Body of pancreas (tissue), 4 donors: Measurements from ENCODE around the gene AGBL4. TPM values are rescaled to one million over a fixed set of nuclear protein-coding genes. Genes with fewer than 3 reads are reported as not detected.

Source experiments
- ATAC-seq: fragments of 150-250 bp; one replicate; pipeline ENCODE4 v1.9.1; 2016
- DNase-seq, 4 donors: peaks; one replicate each; pipeline ENCODE4 v3.0.0-alpha.2; 2019
- H3K27ac ChIP-seq, 4 donors: fragments of 200-600 bp; sonication (generic); 1 replicate in 3 of 4; 2 replicates in 1 of 4; pipeline versions ENCODE4 v1.5.1 to v1.6.1; 2016 to 2019; ENCODE audit warnings: mild to moderate bottlenecking in 1 of 4, mixed read lengths in 1 of 4, moderate library complexity in 1 of 4
- H3K27me3 ChIP-seq, 2 donors: fragments of 200-600 bp; sonication (generic); one replicate each; pipeline ENCODE4 v1.6.0; 2016; ENCODE audit warnings: mild to moderate bottlenecking in 1 of 2
- H3K36me3 ChIP-seq, 2 donors: fragments of 200-600 bp; sonication (generic); replicated peaks in 1 of 2; 2 replicates each; pipeline ENCODE4 v1.5.1; 2016; ENCODE audit warnings: low read depth in 2 of 2; ENCODE audit not compliant: insufficient read depth in 1 of 2
- H3K4me1 ChIP-seq: fragments of 200-600 bp; sonication (generic); one replicate; pipeline ENCODE4 v1.6.0; 2016
- H3K4me3 ChIP-seq, 2 donors: fragments of 200-600 bp; sonication (generic); 1 replicate in 1 of 2; 2 replicates in 1 of 2; pipeline ENCODE4 v1.5.1; 2016 to 2019
- H3K9me3 ChIP-seq, 3 donors: fragments of 200-600 bp; sonication (generic); 1 replicate in 2 of 3; 2 replicates in 1 of 3; pipeline ENCODE4 v1.5.1; 2016
- POLR2A ChIP-seq, 3 donors: fragments of 450-650 bp; IDR thresholded peaks; one replicate each; pipeline ENCODE4 v1.6.1; 2016; ENCODE audit warnings: antibody characterized with exemption in 3 of 3, mild to moderate bottlenecking in 2 of 3
- WGBS, 2 donors: methylation state at CpG; one replicate each; pipeline ENCODE4 v1.1.5; 2017; 5-methylcytosine and 5-hydroxymethylcytosine counted together
- intact Hi-C: fragments of 100-400 bp; cut with DNase I; formaldehyde crosslinking; loops from one replicate; pipeline ENCODE4 v1.15.1; 2023
- total RNA-seq, 2 donors: library from RNA; depleted of rRNA; stranded (reverse); fragments of >200 nt; gene quantifications; one replicate each; pipeline ENCODE4 v1.1.0, GENCODE V29; 2016
- TF ChIP-seq, protein P1 (sequence below), 7 experiments: fragments of 450-650 bp in 4 of 7; fragments of 200-600 bp in 3 of 7; sonication (generic) in 3 of 7; IDR thresholded peaks; one replicate each; pipeline ENCODE4 v1.5.1; 2016 to 2019; ENCODE audit warnings: antibody characterized with exemption in 7 of 7

The AGBL4 gene
- total RNA-seq, 2 donors from 2014 or later, result 0.33 to 0.78 TPM

GRCh38 chr1:48999321-48999720 is 1024.4 kb downstream of the AGBL4 start:
- Histone ChIP-seq H3K9me3 (no peaks in the 10 kb centered on the region), H3K27ac (no peak overlapping the region), H3K36me3 (no peaks in the 10 kb centered on the region), H3K27me3 (no peaks in the 10 kb centered on the region), H3K4me1 (no peaks in the 10 kb centered on the region), H3K4me3 (no peak overlapping the region)
- DNase-seq (no peak), ATAC-seq (no peak)
- WGBS, 2 donors, result 42% methylated on average over 3 of the region's 3 CpGs
- TF ChIP-seq POLR2A (IDR thresholded peaks at IDR 0.05), result no peak
- TF ChIP-seq, protein P1, sequence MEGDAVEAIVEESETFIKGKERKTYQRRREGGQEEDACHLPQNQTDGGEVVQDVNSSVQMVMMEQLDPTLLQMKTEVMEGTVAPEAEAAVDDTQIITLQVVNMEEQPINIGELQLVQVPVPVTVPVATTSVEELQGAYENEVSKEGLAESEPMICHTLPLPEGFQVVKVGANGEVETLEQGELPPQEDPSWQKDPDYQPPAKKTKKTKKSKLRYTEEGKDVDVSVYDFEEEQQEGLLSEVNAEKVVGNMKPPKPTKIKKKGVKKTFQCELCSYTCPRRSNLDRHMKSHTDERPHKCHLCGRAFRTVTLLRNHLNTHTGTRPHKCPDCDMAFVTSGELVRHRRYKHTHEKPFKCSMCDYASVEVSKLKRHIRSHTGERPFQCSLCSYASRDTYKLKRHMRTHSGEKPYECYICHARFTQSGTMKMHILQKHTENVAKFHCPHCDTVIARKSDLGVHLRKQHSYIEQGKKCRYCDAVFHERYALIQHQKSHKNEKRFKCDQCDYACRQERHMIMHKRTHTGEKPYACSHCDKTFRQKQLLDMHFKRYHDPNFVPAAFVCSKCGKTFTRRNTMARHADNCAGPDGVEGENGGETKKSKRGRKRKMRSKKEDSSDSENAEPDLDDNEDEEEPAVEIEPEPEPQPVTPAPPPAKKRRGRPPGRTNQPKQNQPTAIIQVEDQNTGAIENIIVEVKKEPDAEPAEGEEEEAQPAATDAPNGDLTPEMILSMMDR (IDR thresholded peaks at IDR 0.05), result no peak
- intact Hi-C loops, result no loop called here

DNA sequence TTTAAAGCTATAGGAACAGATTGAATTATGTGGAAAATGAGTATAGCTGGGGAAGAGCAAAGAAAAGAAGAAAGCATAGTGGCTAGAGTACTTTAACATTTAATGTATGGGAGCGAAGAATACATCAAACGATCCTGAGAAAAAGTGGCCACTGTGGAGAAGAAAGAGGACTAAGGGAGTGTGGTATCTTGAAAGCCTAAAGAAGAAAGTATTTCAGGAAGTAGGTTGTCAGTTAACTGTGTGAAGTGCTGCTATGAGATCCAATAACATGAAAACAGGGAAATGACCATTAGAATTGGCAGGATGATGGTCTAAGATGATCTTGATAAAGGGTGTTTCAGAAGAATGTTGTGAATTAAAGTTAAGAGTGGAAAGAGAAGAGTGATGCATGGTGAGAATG is 1027.4 kb downstream of the AGBL4 start:
- TF ChIP-seq POLR2A (IDR thresholded peaks at IDR 0.05), result no peak
- TF ChIP-seq, protein P1 (IDR thresholded peaks at IDR 0.05), result no peak
- WGBS, 2 donors, result 73 to 85% methylated on average over 2 of the region's 2 CpGs
- H3K9me3 ChIP-seq, result peaks cover 0 to 10% (median 0%) of the 10 kb centered on the region in 3 donors
- H3K36me3 ChIP-seq, result no peaks in the 10 kb centered on the region
- intact Hi-C loops, result no loop called here
- DNase-seq (no peak), ATAC-seq (no peak)
- H3K4me1 ChIP-seq, result no peaks in the 10 kb centered on the region
- H3K27me3 ChIP-seq, result no peaks in the 10 kb centered on the region
- no peak overlapping the region for H3K27ac ChIP-seq
- H3K4me3 ChIP-seq, result no peak overlapping the region

DNA sequence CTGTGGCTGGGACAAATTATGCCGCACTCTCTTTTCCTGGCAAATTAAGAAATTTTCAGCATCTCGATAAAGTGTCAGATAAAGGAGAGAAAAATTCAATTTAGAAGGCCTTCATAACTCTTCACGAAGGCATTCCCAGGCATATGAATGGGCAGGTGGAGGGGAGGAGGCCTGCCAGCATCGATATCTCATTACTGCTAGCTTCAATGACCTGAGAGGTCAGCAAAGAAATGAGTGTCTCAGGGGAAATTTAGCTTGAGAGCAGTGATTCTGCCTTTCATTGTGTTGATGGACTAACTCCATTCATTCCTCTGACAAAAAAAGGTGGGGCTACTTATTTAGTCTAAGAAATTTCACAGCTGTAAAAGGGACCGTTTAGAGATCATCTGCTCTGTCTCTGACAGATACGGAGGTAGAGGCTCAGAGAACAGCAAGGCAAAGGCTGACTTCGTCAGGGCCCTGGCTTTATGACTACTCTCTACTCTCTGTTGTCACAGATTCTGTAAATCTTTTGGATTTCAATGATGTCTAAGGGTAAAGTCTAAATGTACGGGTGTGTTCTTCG is 1035.0 kb downstream of the AGBL4 start:
- intact Hi-C loops, result no loop called here
- Histone ChIP-seq H3K27me3 (no peaks in the 10 kb centered on the region), H3K9me3 (peaks cover 0 to 10% (median 0%) of the 10 kb centered on the region in 3 donors), H3K4me3 (no peak overlapping the region), H3K27ac (no peak overlapping the region), H3K36me3 (no peaks in the 10 kb centered on the region), H3K4me1 (no peaks in the 10 kb centered on the region)
- WGBS, 2 donors, result 67 to 74% methylated on average over 9 of the region's 9 CpGs
- DNase-seq (no peak), ATAC-seq (no peak)
- TF ChIP-seq, protein P1 (IDR thresholded peaks at IDR 0.05), result no peak
- no peak for TF ChIP-seq POLR2A (IDR thresholded peaks at IDR 0.05)

GRCh38 chr1:48979940-48980339 is 1043.8 kb downstream of the AGBL4 start:
- DNase-seq (no peak), ATAC-seq (no peak)
- WGBS, 2 donors, result 85 to 94% methylated on average over 1 of the region's 1 CpG
- no peak overlapping the region for H3K4me3 ChIP-seq
- no peak for TF ChIP-seq POLR2A (IDR thresholded peaks at IDR 0.05)
- TF ChIP-seq, protein P1 (IDR thresholded peaks at IDR 0.05), result no peak
- H3K27me3 ChIP-seq, result no peaks in the 10 kb centered on the region
- intact Hi-C loops, result no loop called here
- H3K36me3 ChIP-seq, result no peaks in the 10 kb centered on the region
- H3K4me1 ChIP-seq, result no peaks in the 10 kb centered on the region
- no peak overlapping the region for H3K27ac ChIP-seq
- H3K9me3 ChIP-seq, result no peaks in the 10 kb centered on the region

DNA sequence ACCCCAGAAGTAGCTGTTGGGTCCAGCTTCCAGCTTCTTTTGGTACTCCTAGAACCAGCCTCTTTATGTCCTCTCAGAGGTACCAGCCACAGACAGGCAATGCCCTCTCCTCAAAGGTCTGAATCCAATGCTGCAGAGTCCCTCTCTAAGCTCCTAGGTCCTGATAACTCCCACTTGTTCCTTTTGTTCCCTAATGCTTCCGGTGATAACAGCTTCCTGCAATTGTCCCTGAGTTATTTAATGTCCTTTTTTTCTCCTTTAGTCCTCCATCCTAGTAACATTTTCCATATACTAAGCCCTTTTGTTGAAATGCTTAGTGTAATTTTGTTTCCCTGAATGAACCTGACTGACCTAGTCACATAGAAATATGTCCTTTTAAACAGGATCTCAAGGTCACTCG is 1045.3 kb downstream of the AGBL4 start:
- Histone ChIP-seq H3K27me3 (no peaks in the 10 kb centered on the region), H3K4me1 (no peaks in the 10 kb centered on the region), H3K4me3 (no peak overlapping the region), H3K36me3 (no peaks in the 10 kb centered on the region), H3K9me3 (no peaks in the 10 kb centered on the region), H3K27ac (no peak overlapping the region)
- ATAC-seq (no peak), DNase-seq (no peak)
- 18 to 22% methylated on average over 2 of the region's 2 CpGs for WGBS, 2 donors
- TF ChIP-seq, protein P1 (IDR thresholded peaks at IDR 0.05), result no peak
- no peak for TF ChIP-seq POLR2A (IDR thresholded peaks at IDR 0.05)
- intact Hi-C loops, result no loop called here
